ENCODE data around the gene PNMA5.

Gene PNMA5

GRCh38 chrX:152949114-152949513 lies 44.8 kb downstream of the PNMA5 start:
- no peak overlapping the region for H2AFZ ChIP-seq (ENCODE audit: low read length)
- no peaks in the 10 kb centered on the region for H3K4me1 ChIP-seq (ENCODE audit: insufficient read depth, low read length, severe bottlenecking)
- H4K20me1 ChIP-seq (ENCODE audit: insufficient read depth, low read length) = no peaks in the 10 kb centered on the region
- no peaks in the 10 kb centered on the region for H3K36me3 ChIP-seq (ENCODE audit: insufficient read depth, low read length)
- no peaks in the 10 kb centered on the region for H3K79me2 ChIP-seq (ENCODE audit: insufficient read depth, low read length)
- no peak overlapping the region for H3K4me2 ChIP-seq (ENCODE audit: low read length)
- H3K4me3 ChIP-seq (ENCODE audit: low read depth, low read length, poor library complexity, severe bottlenecking) = no peak overlapping the region
- no peaks in the 10 kb centered on the region for H3K27me3 ChIP-seq (ENCODE audit: insufficient read depth, low read length)
- H3K27ac ChIP-seq (ENCODE audit: low read depth, low read length, poor library complexity, severe bottlenecking) = no peak overlapping the region
- H3K9me2 ChIP-seq (ENCODE audit: low read depth, low read length) = no peaks in the 10 kb centered on the region
- TF ChIP-seq CTCF (IDR thresholded peaks at IDR 0.05; ENCODE audit: low read length) (no peak), EZH2 (IDR thresholded peaks at IDR 0.05; ENCODE audit: borderline replicate concordance, low read length) (no peak)
- no peaks in the 10 kb centered on the region for H3K9me3 ChIP-seq (ENCODE audit: low read length)
- H3K9ac ChIP-seq (ENCODE audit: low read length) = no peak overlapping the region
- H3F3A ChIP-seq (ENCODE audit: insufficient read depth, low read length) = no peaks in the 10 kb centered on the region

GRCh38 chrX:152946681-152947080 lies 47.2 kb downstream of the PNMA5 start:
- no peaks in the 10 kb centered on the region for H3K9me3 ChIP-seq (ENCODE audit: low read length)
- TF ChIP-seq CTCF (IDR thresholded peaks at IDR 0.05; ENCODE audit: low read length) (no peak), EZH2 (IDR thresholded peaks at IDR 0.05; ENCODE audit: borderline replicate concordance, low read length) (no peak)
- no peak overlapping the region for H3K4me2 ChIP-seq (ENCODE audit: low read length)
- no peak overlapping the region for H2AFZ ChIP-seq (ENCODE audit: low read length)
- H3F3A ChIP-seq (ENCODE audit: insufficient read depth, low read length) = no peaks in the 10 kb centered on the region
- H3K4me3 ChIP-seq (ENCODE audit: low read depth, low read length, poor library complexity, severe bottlenecking) = no peak overlapping the region
- no peak overlapping the region for H3K9ac ChIP-seq (ENCODE audit: low read length)
- no peaks in the 10 kb centered on the region for H3K36me3 ChIP-seq (ENCODE audit: insufficient read depth, low read length)
- H3K79me2 ChIP-seq (ENCODE audit: insufficient read depth, low read length) = no peaks in the 10 kb centered on the region
- no peaks in the 10 kb centered on the region for H3K9me2 ChIP-seq (ENCODE audit: low read depth, low read length)
- no peak overlapping the region for H3K27ac ChIP-seq (ENCODE audit: low read depth, low read length, poor library complexity, severe bottlenecking)
- H4K20me1 ChIP-seq (ENCODE audit: insufficient read depth, low read length) = no peaks in the 10 kb centered on the region
- peaks cover 8% of the 10 kb centered on the region for H3K4me1 ChIP-seq (ENCODE audit: insufficient read depth, low read length, severe bottlenecking)
- no peaks in the 10 kb centered on the region for H3K27me3 ChIP-seq (ENCODE audit: insufficient read depth, low read length)

GRCh38 chrX:152945021-152945979 lies 48.6 kb downstream of the PNMA5 start:
- no peak overlapping the region for H3K27ac ChIP-seq (ENCODE audit: low read depth, low read length, poor library complexity, severe bottlenecking)
- H3K27me3 ChIP-seq (ENCODE audit: insufficient read depth, low read length) = no peaks in the 10 kb centered on the region
- H3K79me2 ChIP-seq (ENCODE audit: insufficient read depth, low read length) = no peaks in the 10 kb centered on the region
- no peak overlapping the region for H2AFZ ChIP-seq (ENCODE audit: low read length)
- H3K9me2 ChIP-seq (ENCODE audit: low read depth, low read length) = no peaks in the 10 kb centered on the region
- no peaks in the 10 kb centered on the region for H4K20me1 ChIP-seq (ENCODE audit: insufficient read depth, low read length)
- no peaks in the 10 kb centered on the region for H3K9me3 ChIP-seq (ENCODE audit: low read length)
- H3K4me1 ChIP-seq (ENCODE audit: insufficient read depth, low read length, severe bottlenecking) = peaks cover 15% of the 10 kb centered on the region
- H3K9ac ChIP-seq (ENCODE audit: low read length) = no peak overlapping the region
- H3F3A ChIP-seq (ENCODE audit: insufficient read depth, low read length) = no peaks in the 10 kb centered on the region
- TF ChIP-seq CTCF (IDR thresholded peaks at IDR 0.05; ENCODE audit: low read length) (no peak), EZH2 (IDR thresholded peaks at IDR 0.05; ENCODE audit: borderline replicate concordance, low read length) (no peak)
- H3K4me2 ChIP-seq (ENCODE audit: low read length) = no peak overlapping the region
- H3K36me3 ChIP-seq (ENCODE audit: insufficient read depth, low read length) = no peaks in the 10 kb centered on the region
- H3K4me3 ChIP-seq (ENCODE audit: low read depth, low read length, poor library complexity, severe bottlenecking) = no peak overlapping the region
